ENCODE measurements around the gene ABI3BP.

Gene ABI3BP

GRCh38 chr3:100700708-100701107 lies 292.5 kb downstream of the ABI3BP start:
- H3K27ac ChIP-seq = no peak overlapping the region
- TF ChIP-seq CTCF (conservative IDR thresholded peaks at IDR 0.05) (no peak), ZFX (IDR thresholded peaks at IDR 0.05) (no peak)
